Lower leg skin (tissue), 4 donors: Measurements from ENCODE around the gene SPSB1. TPM values are rescaled to one million over a fixed set of nuclear protein-coding genes. Genes with fewer than 3 reads are reported as not detected.

Experiments used
- DNase-seq, 2 donors: peaks; one replicate each; pipeline ENCODE4 v3.0.0-alpha.2; 2019; ENCODE audit warnings: low spot score in 2 of 2
- H3K4me3 ChIP-seq: fragments of 200-600 bp; sonication (generic); 2 replicates; pipeline ENCODE4 v1.5.1; 2017; ENCODE audit warnings: mild to moderate bottlenecking, low read depth; ENCODE audit not compliant: poor library complexity, severe bottlenecking
- CTCF ChIP-seq, 3 donors: fragments of 450-650 bp; IDR thresholded peaks; one replicate each; pipeline ENCODE4 v1.5.1; 2016; ENCODE audit warnings: antibody characterized with exemption in 3 of 3, mild to moderate bottlenecking in 3 of 3, moderate library complexity in 2 of 3
- POLR2A ChIP-seq, 2 donors: fragments of 450-650 bp; IDR thresholded peaks; one replicate each; pipeline ENCODE4 v1.6.1; 2016 to 2017; ENCODE audit warnings: antibody characterized with exemption in 2 of 2, mild to moderate bottlenecking in 1 of 2, moderate library complexity in 1 of 2
- WGBS, 2 donors: methylation state at CpG; one replicate each; pipeline ENCODE4 v1.1.5; 2018; 5-methylcytosine and 5-hydroxymethylcytosine counted together
- intact Hi-C: fragments of 100-400 bp; cut with DNase I; formaldehyde crosslinking; loops from one replicate; pipeline ENCODE4 v1.15.0; 2023; ENCODE audit warnings: low total_unique reads
- total RNA-seq, 4 donors: library from RNA; depleted of rRNA; stranded (reverse); fragments of >200 nt; gene quantifications; one replicate each; pipeline ENCODE4 v1.1.0, GENCODE V29; 2016

SPSB1 gene
- total RNA-seq, 4 donors from 2014 or later = 25.3 to 75.5 (median 45.3) TPM

- TF ChIP-seq POLR2A (IDR thresholded peaks at IDR 0.05) (no peak), CTCF (IDR thresholded peaks at IDR 0.05) (no peak)
- intact Hi-C loops = no loop called here
- H3K4me3 ChIP-seq = no peak overlapping the region
- WGBS, 2 donors = 70 to 79% methylated on average over 6 of the region's 6 CpGs
- no peak for DNase-seq
Measured at GRCh38 chr1:9300573-9300972, 7.9 kb downstream of the SPSB1 start.

- intact Hi-C loops = no loop called here
- 56 to 62% methylated on average over 9 of the region's 9 CpGs for WGBS, 2 donors
- TF ChIP-seq POLR2A (IDR thresholded peaks at IDR 0.05) = no peak
- no peak for TF ChIP-seq CTCF (IDR thresholded peaks at IDR 0.05)
Measured at GRCh38 chr1:9302745-9303524, 10.2 kb downstream of the SPSB1 start.

GRCh38 chr1:9303916-9304315 is 11.2 kb downstream of the SPSB1 start:
- no peak for TF ChIP-seq POLR2A (IDR thresholded peaks at IDR 0.05)
- TF ChIP-seq CTCF (IDR thresholded peaks at IDR 0.05) = no peak
- DNase-seq = no peak
- H3K4me3 ChIP-seq = no peak overlapping the region
- 87 to 88% methylated on average over 6 of the region's 6 CpGs for WGBS, 2 donors
- intact Hi-C loops = no loop called here

More at GRCh38 chr1:9302745-9303524, 10.2 kb downstream of the SPSB1 start:
- no peak for DNase-seq
- no peak overlapping the region for H3K4me3 ChIP-seq

- intact Hi-C loops = no loop called here
- TF ChIP-seq POLR2A (IDR thresholded peaks at IDR 0.05) = no peak
- no peak for TF ChIP-seq CTCF (IDR thresholded peaks at IDR 0.05)
- no peak for DNase-seq
- no peak overlapping the region for H3K4me3 ChIP-seq
- WGBS, 2 donors = 95 to 96% methylated on average over 14 of the region's 14 CpGs
Measured at GRCh38 chr1:9305216-9305615, 12.5 kb downstream of the SPSB1 start.

GRCh38 chr1:9306006-9306405 is 13.3 kb downstream of the SPSB1 start:
- 83 to 87% methylated on average over 14 of the region's 14 CpGs for WGBS, 2 donors
- H3K4me3 ChIP-seq = no peak overlapping the region
- TF ChIP-seq CTCF (IDR thresholded peaks at IDR 0.05) (no peak), POLR2A (IDR thresholded peaks at IDR 0.05) (no peak)
- DNase-seq = no peak
- intact Hi-C loops = no loop called here

- no peak for DNase-seq
- no peak overlapping the region for H3K4me3 ChIP-seq
- intact Hi-C loops = no loop called here
- 87 to 92% methylated on average over 10 of the region's 10 CpGs for WGBS, 2 donors
- TF ChIP-seq CTCF (IDR thresholded peaks at IDR 0.05) = no peak
- TF ChIP-seq POLR2A (IDR thresholded peaks at IDR 0.05) = no peak
Measured at GRCh38 chr1:9307303-9307702, 14.6 kb downstream of the SPSB1 start.
